ENCODE measurements around the gene TBC1D10A.

- TF ChIP-seq POLR2A (IDR thresholded peaks at IDR 0.05; ENCODE audit: low read length), result no peak
- no peak for TF ChIP-seq GATA1 (IDR thresholded peaks at IDR 0.05; ENCODE audit: low read depth, low read length)
Measured at GRCh38 chr22:30284666-30285065, 42.1 kb downstream of the TBC1D10A start.
